HepG2 (cell line): ENCODE data around the gene SPC24. TPM values are rescaled to one million over a fixed set of nuclear protein-coding genes. Genes with fewer than 3 reads are reported as not detected.

Source experiments
- ATAC-seq: fragments of 200-7000 bp; cut with Tn5 transposase; 3 replicates; pipeline ENCODE4 v1.9.1; 2020; ENCODE audit warnings: mild to moderate bottlenecking, moderate library complexity
- BruUV-seq: library from RNA; stranded (reverse); fragments of 400-500 nt; replicated peaks from 2 replicates; lab custom pipeline; 2021; lab: Mats Ljungman, UMichigan
- CTCF ChIA-PET: fragments of 300-600 bp; formaldehyde crosslinking; extraction: SDS; loops from one replicate; lab custom pipeline; 2021; ENCODE audit warnings: low total read pairs, inconsistent platforms, low intra/inter-chr PET ratio; lab: Yijun Ruan, JAX
- POLR2A ChIA-PET: fragments of 350-600 bp; sonication (Branson Sonifier 250); formaldehyde crosslinking; loops from one replicate; lab custom pipeline; 2020; ENCODE audit warnings: antibody characterized with exemption, inconsistent platforms; lab: Yijun Ruan, JAX
- DNase-seq: peaks from one replicate; pipeline ENCODE4 v3.0.0-alpha.2; 2015; ENCODE audit warnings: low spot score
- FAIRE-seq: peaks from 3 replicates; lab custom pipeline; 2011; peaks lifted over from hg19 to GRCh38; lab: Jason Lieb, UNC
- H2AFZ ChIP-seq: one replicate; pipeline ENCODE4 v1.6.1; 2011; ENCODE audit warnings: low read length, inconsistent platforms
- H3K27ac ChIP-seq: fragments of 300-600 bp; 3 replicates; pipeline ENCODE4 v1.8.0; 2011; ENCODE audit warnings: mixed run types, mild to moderate bottlenecking, mixed read lengths, low read length, inconsistent platforms; ENCODE audit not compliant: insufficient read depth; ENCODE audit errors: extremely low read length
- H3K27me3 ChIP-seq, 2 experiments: fragments of 200-600 bp in 1 of 2; 2 replicates in 1 of 2; 3 replicates in 1 of 2; pipeline versions ENCODE4 v1.6.0 to v1.8.0; 2011; ENCODE audit warnings: low read length in 2 of 2, mild to moderate bottlenecking in 2 of 2, moderate library complexity in 2 of 2, inconsistent platforms in 1 of 2; ENCODE audit not compliant: insufficient read depth in 2 of 2, control insufficient read depth in 1 of 2
- H3K36me3 ChIP-seq, 2 experiments: fragments of 200-600 bp in 1 of 2; replicated peaks in 1 of 2; 2 replicates in 1 of 2; 3 replicates in 1 of 2; pipeline versions ENCODE4 v1.5.1 to v1.8.0; 2011; ENCODE audit warnings: low read length in 2 of 2, inconsistent platforms in 1 of 2; ENCODE audit not compliant: insufficient read depth in 2 of 2, control insufficient read depth in 1 of 2
- H3K4me1 ChIP-seq: 2 replicates; pipeline ENCODE4 v1.5.1; 2012; ENCODE audit warnings: low read length, inconsistent platforms; ENCODE audit not compliant: insufficient read depth
- H3K4me2 ChIP-seq: 2 replicates; pipeline ENCODE4 v1.6.0; 2011; ENCODE audit warnings: low read depth, low read length, inconsistent platforms
- H3K4me3 ChIP-seq, 3 experiments: fragments of 200-600 bp in 1 of 3; sonication (generic), shearing (Covaris generic) in 1 of 3; replicated peaks in 1 of 3; 2 replicates each; pipeline ENCODE4 v1.5.1; 2011 to 2016; ENCODE audit warnings: low read length in 3 of 3, inconsistent platforms in 2 of 3, low read depth in 2 of 3, mild to moderate bottlenecking in 2 of 3, control low read depth in 1 of 3, mixed read lengths in 1 of 3; ENCODE audit not compliant: insufficient read depth in 1 of 3
- H3K79me2 ChIP-seq: one replicate; pipeline ENCODE4 v1.6.1; 2011; ENCODE audit warnings: low read length, inconsistent platforms; ENCODE audit not compliant: insufficient read depth
- H3K9ac ChIP-seq: 2 replicates; pipeline ENCODE4 v1.6.0; 2011; ENCODE audit warnings: mild to moderate bottlenecking, low read depth, low read length, inconsistent platforms; ENCODE audit not compliant: insufficient read depth
- H3K9me3 ChIP-seq: 2 replicates; pipeline ENCODE4 v1.5.1; 2012; ENCODE audit warnings: mild to moderate bottlenecking, low read length
- H4K20me1 ChIP-seq: 2 replicates; pipeline ENCODE4 v1.6.0; 2011; ENCODE audit warnings: inconsistent platforms, mild to moderate bottlenecking, low read length, moderate library complexity; ENCODE audit not compliant: insufficient read depth
- ARID5B ChIP-seq: IDR thresholded peaks from 2 replicates; pipeline ENCODE4 v1.4.0; 2020; ENCODE audit warnings: mild to moderate bottlenecking, missing genetic modification reagents
- CSRNP1 ChIP-seq: sonication (generic); formaldehyde crosslinking; IDR thresholded peaks from 2 replicates; pipeline ENCODE4 v1.8.1; 2023; ENCODE audit warnings: mild to moderate bottlenecking, missing genetic modification reagents
- HNF1A ChIP-seq, 2 experiments: sonication (generic) in 1 of 2; formaldehyde crosslinking in 1 of 2; IDR thresholded peaks; 2 replicates each; pipeline versions ENCODE4 v1.4.0 to v1.6.1; 2016 to 2020; ENCODE audit warnings: borderline replicate concordance in 1 of 2, low read depth in 1 of 2, mild to moderate bottlenecking in 1 of 2, missing genetic modification reagents in 1 of 2
- KDM1A ChIP-seq: IDR thresholded peaks from 2 replicates; pipeline ENCODE4 v1.6.1; 2016; ENCODE audit warnings: missing compliant biosample characterization
- TFAP4 ChIP-seq: sonication (generic); IDR thresholded peaks from 2 replicates; pipeline ENCODE4 v1.6.1; 2016; ENCODE audit warnings: low read depth, borderline replicate concordance
- ZFY ChIP-seq: sonication (generic); formaldehyde crosslinking; IDR thresholded peaks from 2 replicates; pipeline ENCODE4 v1.4.0; 2020; ENCODE audit warnings: missing genetic modification reagents
- ZNF329 ChIP-seq: sonication (generic); formaldehyde crosslinking; IDR thresholded peaks from 2 replicates; pipeline ENCODE4 v1.9.0; 2021; ENCODE audit warnings: low read depth, mild to moderate bottlenecking, missing genetic modification reagents
- ZNF556 ChIP-seq: sonication (generic); formaldehyde crosslinking; IDR thresholded peaks from 2 replicates; pipeline ENCODE4 v1.4.0; 2020; ENCODE audit warnings: mild to moderate bottlenecking, missing genetic modification reagents, borderline replicate concordance
- WGBS: methylation state at CpG from one replicate; pipeline ENCODE4 v1.1.6; 2017; ENCODE audit warnings: low lambda C conversion rate; 5-methylcytosine and 5-hydroxymethylcytosine counted together
- in situ Hi-C: cut with HindIII; loops from 2 replicates; pipeline ENCODE4 v1.10.0; 2017; ENCODE audit warnings: low pct_unique_long_range_greater_than_20kb; ENCODE audit not compliant: extremely low pct_ligation_motif_present
- intact Hi-C: fragments of 100-400 bp; cut with micrococcal nuclease; formaldehyde crosslinking; loops from one replicate; pipeline ENCODE4 v1.10.0; 2022; ENCODE audit not compliant: unreplicated experiment
- polyA plus RNA-seq, 8 experiments: library from polyadenylated mRNA; depleted of rRNA in 3 of 8; stranded (reverse) in 7 of 8; unstranded in 1 of 8; fragments of >200 nt; fragmentation: Illumina TruSeq in 4 of 8; extraction: Trizol in 4 of 8; gene quantifications; 2 replicates each; pipeline versions ENCODE4 v1.2.1 to v1.2.3, GENCODE V29; 2011 to 2016; ENCODE audit warnings: low read depth in 4 of 8, missing spikeins in 1 of 8, mixed read lengths in 1 of 8; ENCODE audit not compliant: insufficient read depth in 1 of 8
- total RNA-seq, 5 experiments: library from RNA; depleted of rRNA; stranded (reverse); fragments of >200 nt; fragmentation: Illumina TruSeq; extraction: Trizol; gene quantifications; 2 replicates each; pipeline ENCODE4 v1.2.3, GENCODE V29; 2016; ENCODE audit warnings: low read depth in 1 of 5

The SPC24 gene
- total and polyA plus RNA-seq, 2 of the 13 experiments (the other 11 are each of a cell fraction or from before 2014, with no cell fraction given), result 10.0 to 46.2 TPM

GRCh38 chr19:11138601-11139300 lies 16.8 kb downstream of the SPC24 start:
- 5% methylated on average over 8 of the region's 13 CpGs for WGBS
- no peak overlapping the region for H3K27ac ChIP-seq
- CTCF ChIA-PET, result interaction anchor here (3.4 kb wide), 1 partner anchor 65 kb away, joined by 53 read pairs; no protein-coding TSS in a partner anchor
- no TSS peak for BruUV-seq
- intact Hi-C loops (loop anchor here (1.0 kb wide), 1 partner anchor 66 kb away; no protein-coding TSS in a partner anchor), in situ Hi-C loops (loop anchor here (5.0 kb wide), 1 partner anchor 64 kb away; no protein-coding TSS in a partner anchor)
- H3K4me2 ChIP-seq, result peak overlapping the region; percentile 85
- peak; percentile 54 for DNase-seq
- POLR2A ChIA-PET, result interaction anchor here (0.8 to 2.0 kb wide), 11 partner anchors 9 to 202 kb away, joined by 3 to 12 read pairs (median 4); partner anchors contain the start of genes ANGPTL8 and SPC24
- no peaks in the 10 kb centered on the region for H4K20me1 ChIP-seq
- H3K4me3 ChIP-seq, result peak overlapping the region; percentile 32 to 71 (median 44); a peak in 5 of 6 replicates
- H3K9ac ChIP-seq, result peak overlapping the region; percentile 37; the same call in 1 of the 2 replicates
- no peaks in the 10 kb centered on the region for H3K9me3 ChIP-seq
- H3K4me1 ChIP-seq, result peaks cover 64% of the 10 kb centered on the region
- no peaks in the 10 kb centered on the region; a peak in 1 of 5 replicates for H3K27me3 ChIP-seq
- no peak for FAIRE-seq
- H3K79me2 ChIP-seq, result no peaks in the 10 kb centered on the region
- no peaks in the 10 kb centered on the region for H3K36me3 ChIP-seq
- H2AFZ ChIP-seq, result no peak overlapping the region
- ATAC-seq, result peak; percentile 56
- TF ChIP-seq TFAP4, result peak; percentile 73; the same call in 1 of the 2 replicates
- TF ChIP-seq ZNF329 (CRISPR knock-in tag), result peak; percentile 100
- TF ChIP-seq KDM1A, result no peak
- no peak for TF ChIP-seq HNF1A (IDR thresholded peaks at IDR 0.05; ENCODE audit: low read depth)
- 0 out of 2 replicates have a peak, but pooled peaks have one; percentile 33 for TF ChIP-seq HNF1A (CRISPR knock-in tag; IDR thresholded peaks at IDR 0.05; ENCODE audit: borderline replicate concordance)
- TF ChIP-seq ZNF556 (CRISPR knock-in tag), result 0 out of 2 replicates have a peak, but pooled peaks have one; percentile 13
- TF ChIP-seq CSRNP1, result no peak
- 0 out of 2 replicates have a peak, but pooled peaks have one; percentile 15 for TF ChIP-seq ZFY
- 0 out of 2 replicates have a peak, but pooled peaks have one; percentile 16 for TF ChIP-seq ARID5B (CRISPR knock-in tag)
